H1 (cell line): Measurements from ENCODE around the gene ASB1. TPM values are rescaled to one million over a fixed set of nuclear protein-coding genes. Genes with fewer than 3 reads are reported as not detected.

Source experiments
- CTCF ChIA-PET: fragments of 300-600 bp; sonication (Branson Sonifier 250); formaldehyde crosslinking; loops from one replicate; lab custom pipeline; 2021; ENCODE audit not compliant: partially characterized antibody; lab: Charles Lee
- POLR2A ChIA-PET: fragments of 300-600 bp; sonication (Branson Sonifier 250); formaldehyde crosslinking; loops from one replicate; lab custom pipeline; 2021; ENCODE audit warnings: inconsistent platforms; ENCODE audit not compliant: partially characterized antibody; lab: Charles Lee
- DNase-seq, 2 experiments: peaks; one replicate each; pipeline versions ENCODE4 v3.0.0 to v3.0.0-alpha.2; 2010 to 2022; ENCODE audit warnings: low spot score in 2 of 2, low read depth in 1 of 2, mixed read lengths in 1 of 2
- FAIRE-seq: peaks from 2 replicates; lab custom pipeline; 2011; peaks lifted over from hg19 to GRCh38; lab: Jason Lieb, UNC
- H2AFZ ChIP-seq: 2 replicates; pipeline ENCODE4 v1.8.1; 2012; ENCODE audit warnings: low read length, inconsistent platforms
- H2AK5ac ChIP-seq: 2 replicates; pipeline ENCODE4 v1.6.1; 2013; ENCODE audit warnings: low read depth, low read length
- H2BK120ac ChIP-seq: replicated peaks from 2 replicates; pipeline ENCODE3; 2013; ENCODE audit warnings: low read depth, low read length, inconsistent platforms
- H2BK12ac ChIP-seq: 2 replicates; pipeline ENCODE4 v1.6.1; 2013; ENCODE audit warnings: low read depth, low read length
- H2BK15ac ChIP-seq: 2 replicates; pipeline ENCODE4 v1.6.1; 2013; ENCODE audit warnings: low read length
- H2BK20ac ChIP-seq: 2 replicates; pipeline ENCODE4 v1.6.1; 2013; ENCODE audit warnings: low read length
- H2BK5ac ChIP-seq: 2 replicates; pipeline ENCODE4 v1.6.1; 2013; ENCODE audit warnings: low read depth, low read length
- H3K14ac ChIP-seq: 2 replicates; pipeline ENCODE4 v1.6.1; 2013; ENCODE audit warnings: inconsistent platforms; ENCODE audit not compliant: insufficient read length
- H3K18ac ChIP-seq: 2 replicates; pipeline ENCODE4 v1.6.1; 2013; ENCODE audit warnings: low read length; ENCODE audit errors: extremely low read depth
- H3K23ac ChIP-seq: 2 replicates; pipeline ENCODE4 v1.6.1; 2013; ENCODE audit warnings: inconsistent platforms; ENCODE audit not compliant: insufficient read length
- H3K23me2 ChIP-seq: 2 replicates; pipeline ENCODE4 v1.6.1; 2013; ENCODE audit warnings: low read depth, low read length
- H3K27ac ChIP-seq: 2 replicates; pipeline ENCODE4 v1.6.1; 2011; ENCODE audit warnings: low read depth, low read length, inconsistent platforms
- H3K27me3 ChIP-seq, 4 experiments: replicated peaks in 1 of 4; 1 replicate in 1 of 4; 2 replicates in 3 of 4; pipeline versions ENCODE4 v1.6.1 to v1.8.1; 2011 to 2013; ENCODE audit warnings: low read length in 3 of 4, mild to moderate bottlenecking in 3 of 4, inconsistent platforms in 2 of 4, mixed read lengths in 2 of 4, moderate library complexity in 1 of 4; ENCODE audit not compliant: control insufficient read depth in 3 of 4, insufficient read depth in 3 of 4; ENCODE audit errors: extremely low read depth in 1 of 4
- H3K36me3 ChIP-seq, 4 experiments: 2 replicates each; pipeline versions ENCODE4 v1.6.1 to v1.8.1; 2011 to 2013; ENCODE audit warnings: mild to moderate bottlenecking in 4 of 4, low read length in 3 of 4, moderate library complexity in 2 of 4, control low read depth in 1 of 4, inconsistent platforms in 1 of 4; ENCODE audit not compliant: insufficient read depth in 4 of 4, control insufficient read depth in 2 of 4
- H3K4ac ChIP-seq: replicated peaks from 2 replicates; pipeline ENCODE3; 2013; ENCODE audit warnings: low read length, low read depth, mixed read lengths, inconsistent platforms; ENCODE audit not compliant: insufficient read length
- H3K4me1 ChIP-seq, 4 experiments: replicated peaks in 1 of 4; 1 replicate in 1 of 4; 2 replicates in 3 of 4; pipeline versions ENCODE4 v1.6.1 to v1.8.1; 2011 to 2013; ENCODE audit warnings: low read length in 3 of 4, inconsistent platforms in 2 of 4, mixed read lengths in 1 of 4; ENCODE audit not compliant: insufficient read depth in 4 of 4, control insufficient read depth in 3 of 4
- H3K4me2 ChIP-seq, 2 experiments: 2 replicates each; pipeline versions ENCODE4 v1.6.1 to v1.8.1; 2011 to 2013; ENCODE audit warnings: low read depth in 2 of 2, low read length in 2 of 2, control low read depth in 1 of 2, inconsistent platforms in 1 of 2, mild to moderate bottlenecking in 1 of 2; ENCODE audit not compliant: insufficient read depth in 1 of 2
- H3K4me3 ChIP-seq, 4 experiments: fragments of 200-600, 300-600 bp in 1 of 4; sonication (generic), shearing (Covaris generic), sonication (Bioruptor Twin) in 1 of 4; 2 replicates each; pipeline versions ENCODE4 v1.5.1 to v1.8.1; 2011 to 2016; ENCODE audit warnings: low read length in 4 of 4, low read depth in 3 of 4, control low read depth in 2 of 4, inconsistent platforms in 2 of 4, mild to moderate bottlenecking in 2 of 4, mixed read lengths in 1 of 4, moderate library complexity in 1 of 4; ENCODE audit not compliant: insufficient read depth in 2 of 4; ENCODE audit errors: extremely low read depth in 1 of 4
- H3K56ac ChIP-seq: replicated peaks from 2 replicates; pipeline ENCODE3; 2013; ENCODE audit warnings: low read depth, mild to moderate bottlenecking, mixed read lengths, low read length, inconsistent platforms; ENCODE audit not compliant: insufficient read length
- H3K79me1 ChIP-seq: 2 replicates; pipeline ENCODE4 v1.6.1; 2013; ENCODE audit warnings: low read depth, low read length, control low read depth
- H3K79me2 ChIP-seq, 2 experiments: 2 replicates each; pipeline versions ENCODE4 v1.6.1 to v1.8.1; 2012 to 2013; ENCODE audit warnings: low read length in 2 of 2, mild to moderate bottlenecking in 2 of 2, inconsistent platforms in 1 of 2; ENCODE audit not compliant: insufficient read depth in 2 of 2, control insufficient read depth in 1 of 2
- H3K9ac ChIP-seq, 4 experiments: replicated peaks in 1 of 4; 1 replicate in 1 of 4; 2 replicates in 3 of 4; pipeline versions ENCODE4 v1.6.1 to v1.8.1; 2011 to 2013; ENCODE audit warnings: low read depth in 3 of 4, low read length in 3 of 4, control low read depth in 2 of 4, mild to moderate bottlenecking in 2 of 4, moderate library complexity in 2 of 4, inconsistent platforms in 1 of 4; ENCODE audit errors: extremely low read depth in 1 of 4
- H3K9me3 ChIP-seq, 2 experiments: 2 replicates each; pipeline versions ENCODE4 v1.6.1 to v1.8.1; 2012 to 2013; ENCODE audit warnings: mild to moderate bottlenecking in 2 of 2, moderate library complexity in 2 of 2, control low read depth in 1 of 2, inconsistent platforms in 1 of 2, low read depth in 1 of 2, low read length in 1 of 2, mixed read lengths in 1 of 2; ENCODE audit not compliant: insufficient read depth in 2 of 2
- H4K20me1 ChIP-seq, 2 experiments: replicated peaks in 1 of 2; 2 replicates each; pipeline versions ENCODE3 to v1.8.1; 2011 to 2013; ENCODE audit warnings: inconsistent platforms in 2 of 2, low read length in 2 of 2, mild to moderate bottlenecking in 1 of 2; ENCODE audit not compliant: insufficient read depth in 2 of 2, control insufficient read depth in 1 of 2
- H4K5ac ChIP-seq: 2 replicates; pipeline ENCODE4 v1.6.1; 2013; ENCODE audit warnings: low read length, low read depth, mixed read lengths, inconsistent platforms; ENCODE audit not compliant: insufficient read length
- H4K8ac ChIP-seq: 2 replicates; pipeline ENCODE4 v1.8.0; 2013; ENCODE audit warnings: mild to moderate bottlenecking, moderate library complexity, low read length, inconsistent platforms; ENCODE audit not compliant: insufficient read depth; ENCODE audit errors: extremely low read depth
- H4K91ac ChIP-seq: replicated peaks from 2 replicates; pipeline ENCODE3; 2013; ENCODE audit warnings: low read length, mixed read lengths, inconsistent platforms; ENCODE audit not compliant: insufficient read length
- ASH2L ChIP-seq: fragments of 200-600, 300-600 bp; sonication (generic); IDR thresholded peaks from one replicate; pipeline ENCODE4 v1.7.1; 2017; ENCODE audit warnings: low read length
- ATF3 ChIP-seq: IDR thresholded peaks from 2 replicates; pipeline ENCODE4 v1.6.1; 2011; ENCODE audit warnings: low read depth, mild to moderate bottlenecking, low read length; ENCODE audit not compliant: insufficient read depth
- BACH1 ChIP-seq: IDR thresholded peaks from 2 replicates; pipeline ENCODE4 v1.6.1; 2012; ENCODE audit warnings: low read length, improper control_type of control experiment
- BRCA1 ChIP-seq: IDR thresholded peaks from 2 replicates; pipeline ENCODE4 v1.6.1; 2012; ENCODE audit warnings: low read depth, low read length, improper control_type of control experiment
- CTCF ChIP-seq, 3 experiments: IDR thresholded peaks; 1 replicate in 2 of 3; 2 replicates in 1 of 3; pipeline versions ENCODE4 v1.5.1 to v1.6.1; 2011; ENCODE audit warnings: low read length in 3 of 3, mild to moderate bottlenecking in 3 of 3, inconsistent platforms in 2 of 3, low read depth in 1 of 3, moderate library complexity in 1 of 3; ENCODE audit not compliant: insufficient read depth in 1 of 3; ENCODE audit errors: control extremely low read depth in 1 of 3
- GTF2F1 ChIP-seq: IDR thresholded peaks from 2 replicates; pipeline ENCODE4 v1.6.1; 2012; ENCODE audit warnings: low read depth, low read length, improper control_type of control experiment, borderline replicate concordance
- PHF8 ChIP-seq: fragments of 200-600 bp; sonication (generic); conservative IDR thresholded peaks from 2 replicates; pipeline ENCODE4 v1.7.1; 2012; ENCODE audit warnings: low read depth, mild to moderate bottlenecking, inconsistent platforms, low read length, moderate library complexity
- POLR2A ChIP-seq, 2 experiments: IDR thresholded peaks; 1 replicate in 1 of 2; 2 replicates in 1 of 2; pipeline ENCODE4 v1.6.1; 2011; ENCODE audit warnings: low read depth in 2 of 2, low read length in 2 of 2, mild to moderate bottlenecking in 2 of 2; ENCODE audit errors: control extremely low read depth in 1 of 2
- POLR2AphosphoS5 ChIP-seq: IDR thresholded peaks from 2 replicates; pipeline ENCODE4 v1.6.1; 2011; ENCODE audit warnings: low read depth, low read length
- POU5F1 ChIP-seq: IDR thresholded peaks from 2 replicates; pipeline ENCODE4 v1.6.1; 2011; ENCODE audit warnings: low read depth, mild to moderate bottlenecking, low read length, moderate library complexity
- RFX5 ChIP-seq: IDR thresholded peaks from 2 replicates; pipeline ENCODE4 v1.6.1; 2011; ENCODE audit warnings: low read depth, low read length, improper control_type of control experiment, borderline replicate concordance
- SUZ12 ChIP-seq: fragments of 200-600 bp; sonication (generic); IDR thresholded peaks from 2 replicates; pipeline ENCODE4 v1.6.1; 2012; ENCODE audit warnings: mild to moderate bottlenecking, inconsistent platforms, low read length, moderate library complexity, mixed read lengths
- TBP ChIP-seq: IDR thresholded peaks from 2 replicates; pipeline ENCODE4 v1.6.1; 2011; ENCODE audit warnings: low read depth, low read length, improper control_type of control experiment
- WGBS, 2 experiments: shearing (Covaris generic) in 1 of 2; methylation state at CpG; one replicate each; pipeline versions ENCODE4 v1.1.6 to v1.1.7; 2013 to 2015; ENCODE audit warnings: low lambda C conversion rate in 2 of 2, mixed read lengths in 2 of 2, inconsistent platforms in 1 of 2, low coverage in 1 of 2, missing lambda C conversion rate in 1 of 2; ENCODE audit not compliant: insufficient replicate concordance in 2 of 2, insufficient coverage in 1 of 2, insufficient read length in 1 of 2; ENCODE audit errors: extremely low coverage in 1 of 2, missing lambda C conversion rate in 1 of 2; 5-methylcytosine and 5-hydroxymethylcytosine counted together
- polyA plus RNA-seq, 7 experiments: library from polyadenylated mRNA; depleted of rRNA in 3 of 7; stranded (reverse) in 5 of 7; unstranded in 2 of 7; fragments of >200 nt in 5 of 7; fragments of 200-250 nt in 2 of 7; gene quantifications; 1 replicate in 5 of 7; 2 replicates in 1 of 7; 4 replicates in 1 of 7; pipeline versions ENCODE4 v1.2.1 to v1.2.3, GENCODE V29; 2011 to 2013; ENCODE audit warnings: missing spikeins in 2 of 7, mixed read lengths in 2 of 7
- total RNA-seq: library from RNA; stranded (reverse); fragmentation: NEBNext Ultra II Directional; extraction: Animal tissue kit (Norgen Biotek cat#: 25700); gene quantifications from 2 replicates; pipeline ENCODE4 v1.2.1, GENCODE V29; 2021

Gene ASB1
- total and polyA plus RNA-seq, 2 of the 8 experiments (the other 6 are each of a cell fraction or from before 2014, with no cell fraction given) = 24.1 to 36.0 TPM

GRCh38 chr2:238476258-238476657, 49.5 kb downstream of the ASB1 start:
- Histone ChIP-seq H3K9ac (no peak overlapping the region), H3K27me3 (no peaks in the 10 kb centered on the region), H4K20me1 (no peaks in the 10 kb centered on the region), H3K36me3 (no peaks in the 10 kb centered on the region), H3K14ac (no peak overlapping the region), H3K4me1 (peaks cover 0 to 8% (median 2%) of the 10 kb centered on the region in 4 experiments; a peak in 3 of 7 replicates), H2BK12ac (no peak overlapping the region), H3K56ac (no peak overlapping the region), H2BK15ac (no peak overlapping the region), H3K4me2 (no peak overlapping the region), H3K18ac (no peak overlapping the region), H3K4me3 (no peak overlapping the region), H2BK120ac (no peak overlapping the region), H3K4ac (no peak overlapping the region), H2AK5ac (no peak overlapping the region), H4K91ac (no peak overlapping the region), H3K23me2 (no peaks in the 10 kb centered on the region), H3K79me2 (no peaks in the 10 kb centered on the region), H4K8ac (no peak overlapping the region), H3K27ac (no peak overlapping the region), H4K5ac (no peak overlapping the region), H3K23ac (no peak overlapping the region), H2BK20ac (no peak overlapping the region), H3K9me3 (peaks cover 0 to 9% of the 10 kb centered on the region in 2 experiments; a peak in 1 of 4 replicates), H3K79me1 (no peaks in the 10 kb centered on the region), H2BK5ac (no peak overlapping the region), H2AFZ (no peak overlapping the region)
- WGBS, 2 experiments = 87% methylated on average over 5 of the region's 5 CpGs; no CpG with 5 or more reads in 1 of the 2 experiments
- CTCF ChIA-PET = no interaction called here
- no peak for DNase-seq
- POLR2A ChIA-PET = no interaction called here
- FAIRE-seq = no peak
- TF ChIP-seq BACH1 = no peak
- TF ChIP-seq PHF8 = no peak
- no peak for TF ChIP-seq GTF2F1
- TF ChIP-seq SUZ12 = no peak
- TF ChIP-seq CTCF (IDR thresholded peaks at IDR 0.05; ENCODE audit: control extremely low read depth in 1 of 3, insufficient read depth in 1 of 3, low read depth in 1 of 3, low read length in 3 of 3) = no peak
- no peak for TF ChIP-seq POLR2A (IDR thresholded peaks at IDR 0.05; ENCODE audit: control extremely low read depth in 1 of 2, low read depth in 2 of 2, low read length in 2 of 2)
- TF ChIP-seq BRCA1 = no peak
- no peak for TF ChIP-seq POU5F1
- TF ChIP-seq ASH2L = no peak
- no peak for TF ChIP-seq ATF3
- no peak for TF ChIP-seq POLR2AphosphoS5
- TF ChIP-seq RFX5 = no peak
- no peak for TF ChIP-seq TBP
